GM12878 (cell line): ENCODE measurements around the gene INO80D. TPM values are rescaled to one million over a fixed set of nuclear protein-coding genes. Genes with fewer than 3 reads are reported as not detected.
A peak's percentile ranks its signal among the peaks of the same experiment; 100 is the strongest.

Experiments
- ATAC-seq: fragments of 200-7000 bp; cut with Tn5 transposase; 3 replicates; pipeline ENCODE4 v1.9.1; 2020; ENCODE audit warnings: mild to moderate bottlenecking, moderate library complexity
- BruUV-seq: library from RNA; stranded (reverse); fragments of 400-500 nt; replicated peaks from 2 replicates; lab custom pipeline; 2021; lab: Mats Ljungman, UMichigan
- CTCF ChIA-PET: fragments of 300-600 bp; sonication (Branson Sonifier 250); formaldehyde crosslinking; extraction: SDS; loops from one replicate; lab custom pipeline; 2021; ENCODE audit warnings: inconsistent platforms; lab: Yijun Ruan, JAX
- POLR2A ChIA-PET: fragments of 350-600 bp; formaldehyde crosslinking; extraction: SDS; loops from one replicate; lab custom pipeline; 2021; ENCODE audit warnings: inconsistent platforms; lab: Charles Lee
- RAD21 ChIA-PET: fragments of 300-600 bp; sonication (Branson Sonifier 250); formaldehyde crosslinking; loops from one replicate; lab custom pipeline; 2023; ENCODE audit warnings: antibody characterized with exemption; ENCODE audit not compliant: unreplicated experiment; lab: Charles Lee
- SMC1A ChIA-PET: fragments of 300-600 bp; sonication (Branson Sonifier 250); formaldehyde crosslinking; loops from one replicate; lab custom pipeline; 2023; ENCODE audit not compliant: unreplicated experiment, uncharacterized antibody; lab: Charles Lee
- DNase-seq: peaks from one replicate; pipeline ENCODE4 v3.0.0-alpha.2; 2011; ENCODE audit warnings: low read depth, low spot score
- FAIRE-seq: peaks from 3 replicates; lab custom pipeline; 2011; peaks lifted over from hg19 to GRCh38; lab: Jason Lieb, UNC
- H2AFZ ChIP-seq: 2 replicates; pipeline ENCODE4 v1.6.0; 2011; ENCODE audit warnings: low read depth, low read length, control low read depth; ENCODE audit not compliant: control insufficient read depth
- H3K27ac ChIP-seq: 2 replicates; pipeline ENCODE4 v1.5.1; 2011; ENCODE audit warnings: control low read depth; ENCODE audit not compliant: control insufficient read depth, insufficient read depth
- H3K27me3 ChIP-seq, 2 experiments: replicated peaks in 1 of 2; 2 replicates each; pipeline versions ENCODE4 v1.6.0 to v1.6.1; 2011; ENCODE audit warnings: low read length in 1 of 2; ENCODE audit not compliant: control insufficient read depth in 2 of 2, insufficient read depth in 2 of 2
- H3K36me3 ChIP-seq, 2 experiments: 2 replicates each; pipeline ENCODE4 v1.5.1; 2011; ENCODE audit warnings: low read length in 1 of 2; ENCODE audit not compliant: control insufficient read depth in 2 of 2, insufficient read depth in 2 of 2
- H3K4me1 ChIP-seq: 2 replicates; pipeline ENCODE4 v1.6.1; 2011; ENCODE audit warnings: mild to moderate bottlenecking, low read length, moderate library complexity, mixed read lengths; ENCODE audit not compliant: control insufficient read depth, insufficient read depth
- H3K4me2 ChIP-seq: 2 replicates; pipeline ENCODE4 v1.6.0; 2011; ENCODE audit warnings: control low read depth; ENCODE audit not compliant: control insufficient read depth, insufficient read depth
- H3K4me3 ChIP-seq: fragments of 200-600 bp; sonication (generic); 2 replicates; pipeline ENCODE4 v1.5.1; 2016
- H3K79me2 ChIP-seq: 2 replicates; pipeline ENCODE4 v1.6.0; 2011; ENCODE audit warnings: low read length; ENCODE audit not compliant: control insufficient read depth, insufficient read depth
- H3K9ac ChIP-seq: 2 replicates; pipeline ENCODE4 v1.8.0; 2011; ENCODE audit warnings: low read length, control low read depth, mixed read lengths; ENCODE audit not compliant: control insufficient read depth, insufficient read depth
- H3K9me3 ChIP-seq: replicated peaks from 3 replicates; pipeline ENCODE4 v1.5.1; 2011; ENCODE audit warnings: mild to moderate bottlenecking, low read length; ENCODE audit not compliant: control insufficient read depth, insufficient read depth
- H4K20me1 ChIP-seq: 2 replicates; pipeline ENCODE4 v1.6.0; 2011; ENCODE audit not compliant: control insufficient read depth, insufficient read depth
- EZH2 ChIP-seq: IDR thresholded peaks from 2 replicates; pipeline ENCODE4 v1.6.1; 2012; ENCODE audit warnings: low read depth, mild to moderate bottlenecking, control low read depth, inconsistent platforms, low read length, borderline replicate concordance; ENCODE audit not compliant: control insufficient read depth
- FOXK2 ChIP-seq: fragments of 450-650 bp; IDR thresholded peaks from 2 replicates; pipeline ENCODE4 v1.6.1; 2017; ENCODE audit warnings: mild to moderate bottlenecking, moderate library complexity
- MYC ChIP-seq: IDR thresholded peaks from 2 replicates; pipeline ENCODE4 v1.6.1; 2011; ENCODE audit warnings: mild to moderate bottlenecking, low read length, moderate library complexity, inconsistent platforms; ENCODE audit not compliant: insufficient read depth, insufficient replicate concordance, insufficient read length, severe bottlenecking
- PAX8 ChIP-seq: fragments of 450-650 bp; IDR thresholded peaks from 2 replicates; pipeline ENCODE4 v1.6.1; 2017; ENCODE audit warnings: mild to moderate bottlenecking, moderate library complexity
- RAD21 ChIP-seq: IDR thresholded peaks from 2 replicates; pipeline ENCODE4 v1.6.1; 2011; ENCODE audit warnings: mild to moderate bottlenecking, low read depth, low read length, moderate library complexity; ENCODE audit not compliant: insufficient read depth
- RELA ChIP-seq: fragments of 450-650 bp; IDR thresholded peaks from 2 replicates; pipeline ENCODE4 v1.8.0; 2014; ENCODE audit warnings: borderline replicate concordance; ENCODE audit not compliant: partially characterized antibody
- RFX5 ChIP-seq: IDR thresholded peaks from 2 replicates; pipeline ENCODE4 v1.6.1; 2011; ENCODE audit warnings: low read depth, low read length, improper control_type of control experiment
- STAT1 ChIP-seq: fragments of 450-650 bp; conservative IDR thresholded peaks from 2 replicates; pipeline ENCODE4 v1.6.1; 2014; ENCODE audit warnings: antibody characterized with exemption, mild to moderate bottlenecking
- SUZ12 ChIP-seq: fragments of 200-600 bp; sonication (generic); IDR thresholded peaks from one replicate; pipeline ENCODE4 v1.6.1; 2018; ENCODE audit warnings: antibody characterized with exemption, mild to moderate bottlenecking; ENCODE audit not compliant: unreplicated experiment
- WGBS: methylation state at CpG from one replicate; pipeline ENCODE4 v1.1.6; 2016; ENCODE audit warnings: low lambda C conversion rate; ENCODE audit not compliant: insufficient replicate concordance, insufficient coverage; ENCODE audit errors: missing lambda C conversion rate; 5-methylcytosine and 5-hydroxymethylcytosine counted together
- in situ Hi-C: fragments of 300-500 bp; cut with MboI; formaldehyde crosslinking; loops from 9 replicates; pipeline ENCODE4 v1.14.3; 2018; ENCODE audit warnings: mixed read lengths
- intact Hi-C: fragments of 100-400 bp; cut with micrococcal nuclease; formaldehyde crosslinking; loops from one replicate; pipeline ENCODE4 v1.14.2; 2022; ENCODE audit not compliant: unreplicated experiment
- polyA plus RNA-seq, 11 experiments: library from polyadenylated mRNA; depleted of rRNA in 4 of 11; unstranded in 6 of 11; stranded (reverse) in 5 of 11; fragments of >200 nt; fragmentation: Nextera tagmentation in 4 of 11; fragmentation: Illumina TruSeq in 1 of 11; extraction: Ambion mirVana in 4 of 11; extraction: Trizol in 1 of 11; gene quantifications; 1 replicate in 1 of 11; 2 replicates in 10 of 11; pipeline versions ENCODE4 v1.2.1 to v1.2.3, GENCODE V29; 2011 to 2016; ENCODE audit warnings: inconsistent platforms in 2 of 11, missing spikeins in 2 of 11, low read depth in 1 of 11
- total RNA-seq, 4 experiments: library from RNA; depleted of rRNA in 3 of 4; stranded (reverse); fragments of >200 nt in 3 of 4; fragmentation: Illumina TruSeq in 1 of 4; extraction: Trizol in 1 of 4; gene quantifications; 2 replicates each; pipeline versions ENCODE4 v1.2.1 to v1.2.3, GENCODE V29; 2013 to 2021
- TF ChIP-seq, protein P1 (sequence below): fragments of 450-650 bp; IDR thresholded peaks from 2 replicates; pipeline ENCODE4 v1.6.1; 2018; ENCODE audit warnings: borderline replicate concordance, mild to moderate bottlenecking; ENCODE audit not compliant: partially characterized antibody
- TF ChIP-seq, protein P2 (sequence below): fragments of 450-650 bp; IDR thresholded peaks from 2 replicates; pipeline ENCODE4 v1.6.1; 2017; ENCODE audit warnings: antibody characterized with exemption, mild to moderate bottlenecking, moderate library complexity
- TF ChIP-seq, protein P3 (sequence below): IDR thresholded peaks from 2 replicates; pipeline ENCODE4 v1.6.1; 2011; ENCODE audit warnings: low read depth, mild to moderate bottlenecking, low read length, moderate library complexity, borderline replicate concordance; ENCODE audit errors: extremely low read depth
- TF ChIP-seq, protein P4 (sequence below): fragments of 450-650 bp; formaldehyde crosslinking; IDR thresholded peaks from 2 replicates; pipeline ENCODE4 v1.4.0; 2020; ENCODE audit warnings: mild to moderate bottlenecking, moderate library complexity

The INO80D gene
- total and polyA plus RNA-seq, 10 of the 15 experiments (the other 5 are each of a cell fraction or from before 2014, with no cell fraction given) = 0.73 to 16.3 (median 4.7) TPM

DNA sequence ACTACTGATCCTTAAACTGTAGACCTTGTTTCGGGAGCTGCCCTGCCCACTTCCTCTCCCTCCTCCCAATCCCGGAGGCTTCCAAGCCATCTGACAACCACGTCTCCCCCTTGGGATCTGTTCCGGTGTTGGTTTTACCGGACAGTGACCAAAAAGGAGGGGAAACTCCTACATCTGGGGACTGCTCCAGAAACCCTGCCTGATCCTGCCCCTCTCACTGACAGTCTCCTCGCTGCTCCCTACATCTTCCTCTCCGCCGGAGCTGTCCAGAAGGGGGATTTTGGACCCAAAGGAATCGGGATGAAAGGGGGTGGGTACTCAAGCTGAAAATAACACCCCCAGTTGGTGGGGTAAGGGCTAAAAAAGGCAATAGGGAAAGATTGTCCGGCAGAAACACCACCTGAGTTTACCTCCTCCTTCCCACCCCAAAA lies 1.5 kb downstream of the INO80D start:
- H3K36me3 ChIP-seq = no peaks in the 10 kb centered on the region
- no peaks in the 10 kb centered on the region for H3K9me3 ChIP-seq
- peaks cover 78% of the 10 kb centered on the region for H3K79me2 ChIP-seq
- peaks cover 13% of the 10 kb centered on the region for H3K4me1 ChIP-seq
- ATAC-seq = peak; percentile 22
- ChIA-PET POLR2A (interaction anchor here (0.6 to 1.3 kb wide), 6 partner anchors 11 to 191 kb away, joined by 3 to 4 read pairs (median 3); no protein-coding TSS in a partner anchor), SMC1A (interaction anchor here (0.6 to 1.4 kb wide), 4 partner anchors 8 to 268 kb away, joined by 3 to 6 read pairs (median 3); no protein-coding TSS in a partner anchor), CTCF (interaction anchor here (0.6 to 1.9 kb wide), 5 partner anchors 12 to 689 kb away, joined by 3 to 5 read pairs (median 3); no protein-coding TSS in a partner anchor), RAD21 (interaction anchor here (0.9 to 1.3 kb wide), 3 partner anchors 100 to 379 kb away, joined by 3 to 4 read pairs (median 3); no protein-coding TSS in a partner anchor)
- intact Hi-C loops = no loop called here
- H3K27me3 ChIP-seq = no peaks in the 10 kb centered on the region
- in situ Hi-C loops = no loop called here
- DNase-seq = no peak
- peak overlapping the region; percentile 97 for H3K27ac ChIP-seq
- peak overlapping the region; percentile 98 for H3K9ac ChIP-seq
- peak overlapping the region; percentile 89 for H3K4me2 ChIP-seq
- no peaks in the 10 kb centered on the region for H4K20me1 ChIP-seq
- no peak for FAIRE-seq
- H3K4me3 ChIP-seq = peak overlapping the region; percentile 100
- under 1% methylated on average over 10 of the region's 10 CpGs for WGBS
- H2AFZ ChIP-seq = peak overlapping the region; percentile 72
- BruUV-seq = no TSS peak
- TF ChIP-seq STAT1 (no peak), PAX8 (no peak), MYC (no peak), SUZ12 (no peak), RFX5 (no peak), FOXK2 (no peak), EZH2 (no peak), RELA (no peak), RAD21 (no peak)
- TF ChIP-seq, protein P1, sequence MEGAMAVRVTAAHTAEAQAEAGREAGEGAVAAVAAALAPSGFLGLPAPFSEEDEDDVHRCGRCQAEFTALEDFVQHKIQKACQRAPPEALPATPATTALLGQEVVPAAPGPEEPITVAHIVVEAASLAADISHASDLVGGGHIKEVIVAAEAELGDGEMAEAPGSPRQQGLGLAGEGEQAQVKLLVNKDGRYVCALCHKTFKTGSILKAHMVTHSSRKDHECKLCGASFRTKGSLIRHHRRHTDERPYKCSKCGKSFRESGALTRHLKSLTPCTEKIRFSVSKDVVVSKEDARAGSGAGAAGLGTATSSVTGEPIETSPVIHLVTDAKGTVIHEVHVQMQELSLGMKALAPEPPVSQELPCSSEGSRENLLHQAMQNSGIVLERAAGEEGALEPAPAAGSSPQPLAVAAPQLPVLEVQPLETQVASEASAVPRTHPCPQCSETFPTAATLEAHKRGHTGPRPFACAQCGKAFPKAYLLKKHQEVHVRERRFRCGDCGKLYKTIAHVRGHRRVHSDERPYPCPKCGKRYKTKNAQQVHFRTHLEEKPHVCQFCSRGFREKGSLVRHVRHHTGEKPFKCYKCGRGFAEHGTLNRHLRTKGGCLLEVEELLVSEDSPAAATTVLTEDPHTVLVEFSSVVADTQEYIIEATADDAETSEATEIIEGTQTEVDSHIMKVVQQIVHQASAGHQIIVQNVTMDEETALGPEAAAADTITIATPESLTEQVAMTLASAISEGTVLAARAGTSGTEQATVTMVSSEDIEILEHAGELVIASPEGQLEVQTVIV = no peak
- TF ChIP-seq, protein P2, sequence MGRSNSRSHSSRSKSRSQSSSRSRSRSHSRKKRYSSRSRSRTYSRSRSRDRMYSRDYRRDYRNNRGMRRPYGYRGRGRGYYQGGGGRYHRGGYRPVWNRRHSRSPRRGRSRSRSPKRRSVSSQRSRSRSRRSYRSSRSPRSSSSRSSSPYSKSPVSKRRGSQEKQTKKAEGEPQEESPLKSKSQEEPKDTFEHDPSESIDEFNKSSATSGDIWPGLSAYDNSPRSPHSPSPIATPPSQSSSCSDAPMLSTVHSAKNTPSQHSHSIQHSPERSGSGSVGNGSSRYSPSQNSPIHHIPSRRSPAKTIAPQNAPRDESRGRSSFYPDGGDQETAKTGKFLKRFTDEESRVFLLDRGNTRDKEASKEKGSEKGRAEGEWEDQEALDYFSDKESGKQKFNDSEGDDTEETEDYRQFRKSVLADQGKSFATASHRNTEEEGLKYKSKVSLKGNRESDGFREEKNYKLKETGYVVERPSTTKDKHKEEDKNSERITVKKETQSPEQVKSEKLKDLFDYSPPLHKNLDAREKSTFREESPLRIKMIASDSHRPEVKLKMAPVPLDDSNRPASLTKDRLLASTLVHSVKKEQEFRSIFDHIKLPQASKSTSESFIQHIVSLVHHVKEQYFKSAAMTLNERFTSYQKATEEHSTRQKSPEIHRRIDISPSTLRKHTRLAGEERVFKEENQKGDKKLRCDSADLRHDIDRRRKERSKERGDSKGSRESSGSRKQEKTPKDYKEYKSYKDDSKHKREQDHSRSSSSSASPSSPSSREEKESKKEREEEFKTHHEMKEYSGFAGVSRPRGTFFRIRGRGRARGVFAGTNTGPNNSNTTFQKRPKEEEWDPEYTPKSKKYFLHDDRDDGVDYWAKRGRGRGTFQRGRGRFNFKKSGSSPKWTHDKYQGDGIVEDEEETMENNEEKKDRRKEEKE = no peak
- TF ChIP-seq, protein P3, sequence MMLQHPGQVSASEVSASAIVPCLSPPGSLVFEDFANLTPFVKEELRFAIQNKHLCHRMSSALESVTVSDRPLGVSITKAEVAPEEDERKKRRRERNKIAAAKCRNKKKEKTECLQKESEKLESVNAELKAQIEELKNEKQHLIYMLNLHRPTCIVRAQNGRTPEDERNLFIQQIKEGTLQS = no peak
- TF ChIP-seq, protein P4, sequence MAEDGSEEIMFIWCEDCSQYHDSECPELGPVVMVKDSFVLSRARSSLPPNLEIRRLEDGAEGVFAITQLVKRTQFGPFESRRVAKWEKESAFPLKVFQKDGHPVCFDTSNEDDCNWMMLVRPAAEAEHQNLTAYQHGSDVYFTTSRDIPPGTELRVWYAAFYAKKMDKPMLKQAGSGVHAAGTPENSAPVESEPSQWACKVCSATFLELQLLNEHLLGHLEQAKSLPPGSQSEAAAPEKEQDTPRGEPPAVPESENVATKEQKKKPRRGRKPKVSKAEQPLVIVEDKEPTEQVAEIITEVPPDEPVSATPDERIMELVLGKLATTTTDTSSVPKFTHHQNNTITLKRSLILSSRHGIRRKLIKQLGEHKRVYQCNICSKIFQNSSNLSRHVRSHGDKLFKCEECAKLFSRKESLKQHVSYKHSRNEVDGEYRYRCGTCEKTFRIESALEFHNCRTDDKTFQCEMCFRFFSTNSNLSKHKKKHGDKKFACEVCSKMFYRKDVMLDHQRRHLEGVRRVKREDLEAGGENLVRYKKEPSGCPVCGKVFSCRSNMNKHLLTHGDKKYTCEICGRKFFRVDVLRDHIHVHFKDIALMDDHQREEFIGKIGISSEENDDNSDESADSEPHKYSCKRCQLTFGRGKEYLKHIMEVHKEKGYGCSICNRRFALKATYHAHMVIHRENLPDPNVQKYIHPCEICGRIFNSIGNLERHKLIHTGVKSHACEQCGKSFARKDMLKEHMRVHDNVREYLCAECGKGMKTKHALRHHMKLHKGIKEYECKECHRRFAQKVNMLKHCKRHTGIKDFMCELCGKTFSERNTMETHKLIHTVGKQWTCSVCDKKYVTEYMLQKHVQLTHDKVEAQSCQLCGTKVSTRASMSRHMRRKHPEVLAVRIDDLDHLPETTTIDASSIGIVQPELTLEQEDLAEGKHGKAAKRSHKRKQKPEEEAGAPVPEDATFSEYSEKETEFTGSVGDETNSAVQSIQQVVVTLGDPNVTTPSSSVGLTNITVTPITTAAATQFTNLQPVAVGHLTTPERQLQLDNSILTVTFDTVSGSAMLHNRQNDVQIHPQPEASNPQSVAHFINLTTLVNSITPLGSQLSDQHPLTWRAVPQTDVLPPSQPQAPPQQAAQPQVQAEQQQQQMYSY (CRISPR knock-in tag) = no peak
